Measurements from ENCODE around the gene PDF. TPM values are rescaled to one million over a fixed set of nuclear protein-coding genes. Genes with fewer than 3 reads are reported as not detected.

PDF gene
- total and polyA plus RNA-seq, 2 of the 13 experiments (the other 11 are each of a cell fraction or from before 2014, with no cell fraction given) = 12.4 to 48.8 TPM

GRCh38 chr16:69311533-69312387 is 18.6 kb downstream of the PDF start (continued):
- TF ChIP-seq, protein P1, sequence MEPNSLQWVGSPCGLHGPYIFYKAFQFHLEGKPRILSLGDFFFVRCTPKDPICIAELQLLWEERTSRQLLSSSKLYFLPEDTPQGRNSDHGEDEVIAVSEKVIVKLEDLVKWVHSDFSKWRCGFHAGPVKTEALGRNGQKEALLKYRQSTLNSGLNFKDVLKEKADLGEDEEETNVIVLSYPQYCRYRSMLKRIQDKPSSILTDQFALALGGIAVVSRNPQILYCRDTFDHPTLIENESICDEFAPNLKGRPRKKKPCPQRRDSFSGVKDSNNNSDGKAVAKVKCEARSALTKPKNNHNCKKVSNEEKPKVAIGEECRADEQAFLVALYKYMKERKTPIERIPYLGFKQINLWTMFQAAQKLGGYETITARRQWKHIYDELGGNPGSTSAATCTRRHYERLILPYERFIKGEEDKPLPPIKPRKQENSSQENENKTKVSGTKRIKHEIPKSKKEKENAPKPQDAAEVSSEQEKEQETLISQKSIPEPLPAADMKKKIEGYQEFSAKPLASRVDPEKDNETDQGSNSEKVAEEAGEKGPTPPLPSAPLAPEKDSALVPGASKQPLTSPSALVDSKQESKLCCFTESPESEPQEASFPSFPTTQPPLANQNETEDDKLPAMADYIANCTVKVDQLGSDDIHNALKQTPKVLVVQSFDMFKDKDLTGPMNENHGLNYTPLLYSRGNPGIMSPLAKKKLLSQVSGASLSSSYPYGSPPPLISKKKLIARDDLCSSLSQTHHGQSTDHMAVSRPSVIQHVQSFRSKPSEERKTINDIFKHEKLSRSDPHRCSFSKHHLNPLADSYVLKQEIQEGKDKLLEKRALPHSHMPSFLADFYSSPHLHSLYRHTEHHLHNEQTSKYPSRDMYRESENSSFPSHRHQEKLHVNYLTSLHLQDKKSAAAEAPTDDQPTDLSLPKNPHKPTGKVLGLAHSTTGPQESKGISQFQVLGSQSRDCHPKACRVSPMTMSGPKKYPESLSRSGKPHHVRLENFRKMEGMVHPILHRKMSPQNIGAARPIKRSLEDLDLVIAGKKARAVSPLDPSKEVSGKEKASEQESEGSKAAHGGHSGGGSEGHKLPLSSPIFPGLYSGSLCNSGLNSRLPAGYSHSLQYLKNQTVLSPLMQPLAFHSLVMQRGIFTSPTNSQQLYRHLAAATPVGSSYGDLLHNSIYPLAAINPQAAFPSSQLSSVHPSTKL (CRISPR knock-in tag; IDR thresholded peaks at IDR 0.05) = peak; percentile 29; the same call in 1 of the 2 replicates
- TF ChIP-seq ZNF224 (CRISPR knock-in tag; IDR thresholded peaks at IDR 0.05) (peak; percentile 33; the same call in 1 of the 2 replicates), RELA (CRISPR knock-in tag; IDR thresholded peaks at IDR 0.05) (no peak), RFX5 (IDR thresholded peaks at IDR 0.05; ENCODE audit: low read depth, low read length) (no peak), ZFAT (CRISPR knock-in tag; conservative IDR thresholded peaks at IDR 0.05) (0 out of 2 replicates have a peak, but pooled peaks have one; percentile 72), RNF2 (conservative IDR thresholded peaks at IDR 0.05; ENCODE audit: low read depth) (0 out of 2 replicates have a peak, but pooled peaks have one; percentile 15), SATB2 (CRISPR knock-in tag; IDR thresholded peaks at IDR 0.05) (peak; percentile 52; the same call in 1 of the 2 replicates), ZNF670 (CRISPR knock-in tag; IDR thresholded peaks at IDR 0.05; ENCODE audit: borderline replicate concordance) (0 out of 2 replicates have a peak, but pooled peaks have one; percentile 13), ZSCAN20 (CRISPR knock-in tag; IDR thresholded peaks at IDR 0.05; ENCODE audit: borderline replicate concordance) (peak; percentile 78; the same call in 1 of the 2 replicates), MTF1 (CRISPR knock-in tag; IDR thresholded peaks at IDR 0.05) (no peak), POLR2AphosphoS5 (IDR thresholded peaks at IDR 0.05; ENCODE audit: low read depth, low read length) (no peak), ZGPAT (CRISPR knock-in tag; IDR thresholded peaks at IDR 0.05) (no peak; the same call in none of the 2 replicates)
- TF ChIP-seq, protein P2, sequence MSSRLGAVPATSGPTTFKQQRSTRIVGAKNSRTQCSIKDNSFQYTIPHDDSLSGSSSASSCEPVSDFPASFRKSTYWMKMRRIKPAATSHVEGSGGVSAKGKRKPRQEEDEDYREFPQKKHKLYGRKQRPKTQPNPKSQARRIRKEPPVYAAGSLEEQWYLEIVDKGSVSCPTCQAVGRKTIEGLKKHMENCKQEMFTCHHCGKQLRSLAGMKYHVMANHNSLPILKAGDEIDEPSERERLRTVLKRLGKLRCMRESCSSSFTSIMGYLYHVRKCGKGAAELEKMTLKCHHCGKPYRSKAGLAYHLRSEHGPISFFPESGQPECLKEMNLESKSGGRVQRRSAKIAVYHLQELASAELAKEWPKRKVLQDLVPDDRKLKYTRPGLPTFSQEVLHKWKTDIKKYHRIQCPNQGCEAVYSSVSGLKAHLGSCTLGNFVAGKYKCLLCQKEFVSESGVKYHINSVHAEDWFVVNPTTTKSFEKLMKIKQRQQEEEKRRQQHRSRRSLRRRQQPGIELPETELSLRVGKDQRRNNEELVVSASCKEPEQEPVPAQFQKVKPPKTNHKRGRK (CRISPR knock-in tag; IDR thresholded peaks at IDR 0.05) = peak; percentile 24; the same call in 1 of the 2 replicates
- TF ChIP-seq, protein P3, sequence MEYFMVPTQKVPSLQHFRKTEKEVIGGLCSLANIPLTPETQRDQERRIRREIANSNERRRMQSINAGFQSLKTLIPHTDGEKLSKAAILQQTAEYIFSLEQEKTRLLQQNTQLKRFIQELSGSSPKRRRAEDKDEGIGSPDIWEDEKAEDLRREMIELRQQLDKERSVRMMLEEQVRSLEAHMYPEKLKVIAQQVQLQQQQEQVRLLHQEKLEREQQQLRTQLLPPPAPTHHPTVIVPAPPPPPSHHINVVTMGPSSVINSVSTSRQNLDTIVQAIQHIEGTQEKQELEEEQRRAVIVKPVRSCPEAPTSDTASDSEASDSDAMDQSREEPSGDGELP (IDR thresholded peaks at IDR 0.05; ENCODE audit: borderline replicate concordance, low read depth) = peak; percentile 49; the same call in 1 of the 2 replicates
- TF ChIP-seq, protein P4, sequence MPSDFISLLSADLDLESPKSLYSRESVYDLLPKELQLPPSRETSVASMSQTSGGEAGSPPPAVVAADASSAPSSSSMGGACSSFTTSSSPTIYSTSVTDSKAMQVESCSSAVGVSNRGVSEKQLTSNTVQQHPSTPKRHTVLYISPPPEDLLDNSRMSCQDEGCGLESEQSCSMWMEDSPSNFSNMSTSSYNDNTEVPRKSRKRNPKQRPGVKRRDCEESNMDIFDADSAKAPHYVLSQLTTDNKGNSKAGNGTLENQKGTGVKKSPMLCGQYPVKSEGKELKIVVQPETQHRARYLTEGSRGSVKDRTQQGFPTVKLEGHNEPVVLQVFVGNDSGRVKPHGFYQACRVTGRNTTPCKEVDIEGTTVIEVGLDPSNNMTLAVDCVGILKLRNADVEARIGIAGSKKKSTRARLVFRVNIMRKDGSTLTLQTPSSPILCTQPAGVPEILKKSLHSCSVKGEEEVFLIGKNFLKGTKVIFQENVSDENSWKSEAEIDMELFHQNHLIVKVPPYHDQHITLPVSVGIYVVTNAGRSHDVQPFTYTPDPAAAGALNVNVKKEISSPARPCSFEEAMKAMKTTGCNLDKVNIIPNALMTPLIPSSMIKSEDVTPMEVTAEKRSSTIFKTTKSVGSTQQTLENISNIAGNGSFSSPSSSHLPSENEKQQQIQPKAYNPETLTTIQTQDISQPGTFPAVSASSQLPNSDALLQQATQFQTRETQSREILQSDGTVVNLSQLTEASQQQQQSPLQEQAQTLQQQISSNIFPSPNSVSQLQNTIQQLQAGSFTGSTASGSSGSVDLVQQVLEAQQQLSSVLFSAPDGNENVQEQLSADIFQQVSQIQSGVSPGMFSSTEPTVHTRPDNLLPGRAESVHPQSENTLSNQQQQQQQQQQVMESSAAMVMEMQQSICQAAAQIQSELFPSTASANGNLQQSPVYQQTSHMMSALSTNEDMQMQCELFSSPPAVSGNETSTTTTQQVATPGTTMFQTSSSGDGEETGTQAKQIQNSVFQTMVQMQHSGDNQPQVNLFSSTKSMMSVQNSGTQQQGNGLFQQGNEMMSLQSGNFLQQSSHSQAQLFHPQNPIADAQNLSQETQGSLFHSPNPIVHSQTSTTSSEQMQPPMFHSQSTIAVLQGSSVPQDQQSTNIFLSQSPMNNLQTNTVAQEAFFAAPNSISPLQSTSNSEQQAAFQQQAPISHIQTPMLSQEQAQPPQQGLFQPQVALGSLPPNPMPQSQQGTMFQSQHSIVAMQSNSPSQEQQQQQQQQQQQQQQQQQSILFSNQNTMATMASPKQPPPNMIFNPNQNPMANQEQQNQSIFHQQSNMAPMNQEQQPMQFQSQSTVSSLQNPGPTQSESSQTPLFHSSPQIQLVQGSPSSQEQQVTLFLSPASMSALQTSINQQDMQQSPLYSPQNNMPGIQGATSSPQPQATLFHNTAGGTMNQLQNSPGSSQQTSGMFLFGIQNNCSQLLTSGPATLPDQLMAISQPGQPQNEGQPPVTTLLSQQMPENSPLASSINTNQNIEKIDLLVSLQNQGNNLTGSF (CRISPR knock-in tag; IDR thresholded peaks at IDR 0.05) = peak; percentile 43; the same call in 1 of the 2 replicates
